Heart left ventricle (tissue), 16 donors: Measurements from ENCODE around the gene AMFR. TPM values are rescaled to one million over a fixed set of nuclear protein-coding genes. Genes with fewer than 3 reads are reported as not detected.

Source experiments
- ATAC-seq, 4 donors: fragments of 200-7000 bp; cut with Tn5 transposase; one replicate each; pipeline ENCODE4 v1.9.1; 2020 to 2022; ENCODE audit warnings: moderate library complexity in 4 of 4, mild to moderate bottlenecking in 3 of 4, moderate number of reproducible peaks in 1 of 4
- DNase-seq, 5 donors: peaks; one replicate each; pipeline ENCODE4 v3.0.0-alpha.2; 2020
- H3K27ac ChIP-seq, 12 donors: fragments of 200-600 bp; sonication (generic) in 4 of 12; one replicate each; pipeline versions ENCODE4 v1.5.0 to v1.8.0; 2016 to 2022; ENCODE audit warnings: mild to moderate bottlenecking in 2 of 12
- H3K27me3 ChIP-seq, 9 donors: fragments of 200-600 bp; sonication (generic) in 2 of 9; one replicate each; pipeline versions ENCODE4 v1.5.1 to v1.8.0; 2016 to 2022; ENCODE audit warnings: mild to moderate bottlenecking in 3 of 9
- H3K36me3 ChIP-seq, 9 donors: fragments of 200-600 bp; sonication (generic) in 2 of 9; one replicate each; pipeline versions ENCODE4 v1.5.0 to v1.8.0; 2018 to 2022; ENCODE audit warnings: mild to moderate bottlenecking in 2 of 9
- H3K4me1 ChIP-seq, 12 donors: fragments of 200-600 bp; sonication (generic) in 4 of 12; one replicate each; pipeline versions ENCODE4 v1.5.0 to v1.8.0; 2016 to 2022; ENCODE audit warnings: mild to moderate bottlenecking in 3 of 12
- H3K4me3 ChIP-seq, 12 donors: fragments of 200-600 bp; sonication (generic) in 4 of 12; one replicate each; pipeline versions ENCODE4 v1.5.0 to v1.8.0; 2017 to 2022; ENCODE audit warnings: mild to moderate bottlenecking in 9 of 12, moderate library complexity in 4 of 12
- H3K9me3 ChIP-seq, 12 donors: fragments of 200-600 bp; sonication (generic) in 4 of 12; one replicate each; pipeline versions ENCODE4 v1.5.0 to v1.8.0; 2016 to 2022; ENCODE audit warnings: mild to moderate bottlenecking in 1 of 12
- CTCF ChIP-seq, 12 donors: fragments of 200-600 bp; sonication (generic) in 4 of 12; IDR thresholded peaks; one replicate each; pipeline versions ENCODE4 v1.5.0 to v1.8.0; 2018 to 2022; ENCODE audit warnings: antibody characterized with exemption in 12 of 12, mild to moderate bottlenecking in 5 of 12
- POLR2A ChIP-seq, 2 donors: fragments of 450-650 bp; IDR thresholded peaks; one replicate each; pipeline ENCODE4 v1.6.1; 2017; ENCODE audit warnings: antibody characterized with exemption in 2 of 2, mild to moderate bottlenecking in 2 of 2, moderate library complexity in 2 of 2
- WGBS, 4 donors: extraction: QIAGEN DNeasy Blood & Tissue Kit in 2 of 4; methylation state at CpG; one replicate each; pipeline versions ENCODE4 v1.1.5 to v1.1.7; 2013 to 2018; 5-methylcytosine and 5-hydroxymethylcytosine counted together
- intact Hi-C, 10 donors: fragments of 100-400 bp; cut with DNase I; formaldehyde crosslinking; loops; one replicate each; pipeline versions ENCODE4 v1.11.1 to v1.14.2; 2022
- polyA plus RNA-seq, 2 donors: library from polyadenylated mRNA; stranded (reverse); fragments of 200-250 nt; gene quantifications; one replicate each; pipeline ENCODE4 v1.2.3, GENCODE V29; 2013
- total RNA-seq, 9 donors: library from RNA; depleted of rRNA in 2 of 9; stranded (reverse); fragments of >200 nt in 2 of 9; fragmentation: NEBNext Ultra II Directional in 3 of 9; extraction: Animal tissue kit (Norgen Biotek cat#: 25700) in 3 of 9; gene quantifications; one replicate each; pipeline versions ENCODE4 v1.1.0 to v1.2.4, GENCODE V29; 2016 to 2023
- donor health status: ischemic (EF 13 %, LVEDD 7.1; RV severe dilation, severe dysfunction).
- donor health status: healthy with polysubstance abuse.
- donor health status: DM: no; HTN: yes; CAD: no.
- donor health status: DM: no; HTN: no; CAD: no.
- donor health status: ischemic (EF 25% LVEDD 6.9; RV normal size, moderate dysfunction).
- donor health status: ischemic (EF 25% LVEDD 5.7; RV mildly dilated, moderate dysfunction).
- donor health status: healthy.
- donor health status: DM: yes; HTN: yes; CAD: no.
- donor health status: ischemic (EF 35%, LVEDD 5.7; RV mildly dilated, moderate dysfunction).
- donor health status: nonischemic (EF 11% LVEDD 7.7; RV severe dilation, severe dysfunction).
- donor health status: DM: yes; HTN: yes; CAD: no.
- donor health status: PGD.
- donor health status: ischemic (EF 29% LVEDD 5.4; RV normal size, mild dysfunction).
- donor health status: nonischemic (EF 23%, LVEDD 6.1; RV moderate dilation, normal function).

Gene AMFR
- total and polyA plus RNA-seq, 11 donors: 26.4 to 146 (median 84.8) TPM

- WGBS, 4 donors: 93 to 99% (median 95%) methylated on average over 10 to 13 of the region's 13 CpGs
- ATAC-seq (no peak), DNase-seq (peak in 2 of 5 donors; percentile 13 to 47)
- no peak for TF ChIP-seq POLR2A (IDR thresholded peaks at IDR 0.05)
- no peak for TF ChIP-seq CTCF (IDR thresholded peaks at IDR 0.05)
- intact Hi-C loops: no loop called here
- Histone ChIP-seq H3K9me3 (no peaks in the 10 kb centered on the region), H3K36me3 (peaks cover 0 to 14% (median 0%) of the 10 kb centered on the region in 9 donors), H3K27me3 (no peaks in the 10 kb centered on the region), H3K4me3 (no peak overlapping the region), H3K27ac (no peak overlapping the region), H3K4me1 (no peaks in the 10 kb centered on the region)
Observed at GRCh38 chr16:56345406-56346050, 79.8 kb downstream of the AMFR start.

GRCh38 chr16:56344518-56345405 is 80.6 kb downstream of the AMFR start:
- no peaks in the 10 kb centered on the region for H3K27me3 ChIP-seq
- peaks cover 0 to 14% (median 0%) of the 10 kb centered on the region in 9 donors for H3K36me3 ChIP-seq
- H3K9me3 ChIP-seq: no peaks in the 10 kb centered on the region
- H3K27ac ChIP-seq: no peak overlapping the region
- DNase-seq (peak in 2 of 5 donors; percentile 12 to 40), ATAC-seq (no peak)
- TF ChIP-seq CTCF (IDR thresholded peaks at IDR 0.05): no peak
- TF ChIP-seq POLR2A (IDR thresholded peaks at IDR 0.05): no peak
- H3K4me3 ChIP-seq: no peak overlapping the region
- H3K4me1 ChIP-seq: no peaks in the 10 kb centered on the region
- 82 to 91% (median 83%) methylated on average over 12 to 18 of the region's 18 CpGs for WGBS, 4 donors
- intact Hi-C loops: no loop called here

- intact Hi-C loops: no loop called here
- Histone ChIP-seq H3K27me3 (no peaks in the 10 kb centered on the region), H3K4me1 (no peaks in the 10 kb centered on the region), H3K9me3 (no peaks in the 10 kb centered on the region), H3K4me3 (no peak overlapping the region), H3K27ac (no peak overlapping the region), H3K36me3 (peaks cover 0 to 14% (median 0%) of the 10 kb centered on the region in 9 donors)
- TF ChIP-seq POLR2A (IDR thresholded peaks at IDR 0.05): no peak
- TF ChIP-seq CTCF (IDR thresholded peaks at IDR 0.05): no peak
- 89 to 95% (median 92%) methylated on average over 23 to 27 of the region's 27 CpGs for WGBS, 4 donors
- DNase-seq (peak in 1 of 5 donors; percentile 56), ATAC-seq (no peak)
Observed at GRCh38 chr16:56343661-56344517, 81.5 kb downstream of the AMFR start.
